Heart right ventricle (tissue), 16 donors: Measurements from ENCODE around the gene GALNT5. TPM values are rescaled to one million over a fixed set of nuclear protein-coding genes. Genes with fewer than 3 reads are reported as not detected.

Source experiments
- ATAC-seq, 8 donors: fragments of 200-7000 bp; cut with Tn5 transposase; one replicate each; pipeline ENCODE4 v1.9.1; 2020; ENCODE audit warnings: mild to moderate bottlenecking in 8 of 8, moderate library complexity in 8 of 8, moderate number of reproducible peaks in 1 of 8
- DNase-seq, 2 donors: peaks; one replicate each; pipeline ENCODE4 v3.0.0-alpha.2; 2020
- H3K27ac ChIP-seq, 10 donors: fragments of 200-600 bp; sonication (generic) in 2 of 10; one replicate each; pipeline versions ENCODE4 v1.5.0 to v1.8.0; 2020 to 2022; ENCODE audit warnings: mild to moderate bottlenecking in 3 of 10
- H3K27me3 ChIP-seq, 7 donors: fragments of 200-600 bp; one replicate each; pipeline ENCODE4 v1.8.0; 2021 to 2022; ENCODE audit warnings: mild to moderate bottlenecking in 2 of 7
- H3K36me3 ChIP-seq, 9 donors: fragments of 200-600 bp; sonication (generic) in 1 of 9; one replicate each; pipeline versions ENCODE4 v1.5.0 to v1.8.0; 2020 to 2022; ENCODE audit warnings: mild to moderate bottlenecking in 2 of 9
- H3K4me1 ChIP-seq, 9 donors: fragments of 200-600 bp; sonication (generic) in 1 of 9; one replicate each; pipeline versions ENCODE4 v1.5.0 to v1.8.0; 2020 to 2022; ENCODE audit warnings: mild to moderate bottlenecking in 4 of 9
- H3K4me3 ChIP-seq, 10 donors: fragments of 200-600 bp; sonication (generic) in 2 of 10; one replicate each; pipeline versions ENCODE4 v1.5.0 to v1.8.0; 2020 to 2022; ENCODE audit warnings: mild to moderate bottlenecking in 7 of 10, moderate library complexity in 2 of 10
- H3K9me3 ChIP-seq, 11 donors: fragments of 200-600 bp in 10 of 11; sonication (generic) in 2 of 11; one replicate each; pipeline versions ENCODE4 v1.5.0 to v1.8.0; 2013 to 2022; ENCODE audit warnings: mild to moderate bottlenecking in 2 of 11, control low read depth in 1 of 11, moderate library complexity in 1 of 11
- WGBS, 2 donors: extraction: QIAGEN DNeasy Blood & Tissue Kit; methylation state at CpG; one replicate each; pipeline ENCODE4 v1.1.7; 2013; ENCODE audit warnings: inconsistent platforms in 1 of 2; 5-methylcytosine and 5-hydroxymethylcytosine counted together
- intact Hi-C, 10 donors: fragments of 100-400 bp; cut with DNase I; formaldehyde crosslinking; loops; one replicate each; pipeline versions ENCODE4 v1.11.1 to v1.14.2; 2022
- polyA plus RNA-seq, 2 donors: library from polyadenylated mRNA; stranded (reverse); fragments of 200-250 nt; gene quantifications; one replicate each; pipeline ENCODE4 v1.2.3, GENCODE V29; 2013
- total RNA-seq, 10 donors: library from RNA; stranded (reverse); fragmentation: NEBNext Ultra II Directional in 3 of 10; extraction: Animal tissue kit (Norgen Biotek cat#: 25700) in 3 of 10; gene quantifications; one replicate each; pipeline versions ENCODE4 v1.2.1 to v1.2.4, GENCODE V29; 2021 to 2023
- TF ChIP-seq, protein P1 (sequence below), 9 donors: fragments of 200-600 bp; sonication (generic) in 2 of 9; IDR thresholded peaks; one replicate each; pipeline versions ENCODE4 v1.5.0 to v1.8.0; 2021 to 2022; ENCODE audit warnings: antibody characterized with exemption in 9 of 9, mild to moderate bottlenecking in 5 of 9, moderate library complexity in 1 of 9
- donor health status: Arrhythmogenic right ventricular cardiomyopathy.
- donor health status: ischemic (EF 13 %, LVEDD 7.1; RV severe dilation, severe dysfunction).
- donor health status: healthy with polysubstance abuse.
- donor health status: DM: no; HTN: yes; CAD: no.
- donor health status: DM: no; HTN: no; CAD: no.
- donor health status: ischemic (EF 25% LVEDD 6.9; RV normal size, moderate dysfunction).
- donor health status: ischemic (EF 25% LVEDD 5.7; RV mildly dilated, moderate dysfunction).
- donor health status: healthy.
- donor health status: DM: yes; HTN: yes; CAD: no.
- donor health status: Ischemic cardiomyopathy.
- donor health status: ischemic (EF 35%, LVEDD 5.7; RV mildly dilated, moderate dysfunction).
- donor health status: nonischemic (EF 11% LVEDD 7.7; RV severe dilation, severe dysfunction).
- donor health status: DM: yes; HTN: yes; CAD: no.
- donor health status: PGD.
- donor health status: ischemic (EF 29% LVEDD 5.4; RV normal size, mild dysfunction).
- donor health status: nonischemic (EF 23%, LVEDD 6.1; RV moderate dilation, normal function).

The GALNT5 gene
- total and polyA plus RNA-seq, 12 donors = 0.06 to 0.74 (median 0.23) TPM; not detected in 1

DNA sequence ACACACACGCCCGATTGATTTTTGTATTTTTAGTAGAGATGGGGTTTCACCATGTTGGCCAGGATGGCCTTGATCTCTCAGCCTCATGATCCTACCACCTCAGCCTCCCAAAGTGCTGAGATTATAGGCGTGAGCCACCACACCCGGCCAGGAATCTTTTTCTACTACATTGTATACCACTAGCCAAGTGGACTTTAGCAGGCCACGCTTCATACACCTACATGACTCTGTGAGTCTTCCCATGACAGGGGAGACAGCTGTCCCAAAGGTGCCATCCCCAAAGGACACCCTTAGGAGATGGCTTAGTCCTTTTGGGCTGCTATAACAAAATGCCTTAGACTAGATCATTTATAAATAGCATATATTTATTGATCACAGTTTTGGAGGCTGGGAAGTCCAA, 35.3 kb downstream of the GALNT5 start:
- H3K36me3 ChIP-seq = no peaks in the 10 kb centered on the region
- 89 to 91% methylated on average over 5 of the region's 5 CpGs for WGBS, 2 donors

DNA sequence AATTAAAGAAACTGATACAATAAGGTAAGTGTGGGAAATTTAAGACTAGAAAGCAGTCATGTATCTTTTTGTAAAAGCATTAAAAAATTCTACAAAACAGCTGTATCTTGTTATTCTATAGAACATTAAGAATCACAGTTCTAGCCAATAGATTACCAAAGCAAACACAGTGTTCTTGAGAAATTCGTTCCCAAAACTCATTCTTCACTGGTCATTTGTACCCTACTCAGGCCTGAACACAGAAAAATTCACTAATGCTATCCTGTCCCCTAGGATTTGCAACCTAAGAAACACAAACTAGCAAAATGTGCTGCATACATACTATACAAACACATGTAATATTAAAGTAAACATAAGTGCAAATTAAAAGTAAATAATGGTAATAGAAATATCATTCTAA, 39.0 kb downstream of the GALNT5 start:
- TF ChIP-seq, protein P1, sequence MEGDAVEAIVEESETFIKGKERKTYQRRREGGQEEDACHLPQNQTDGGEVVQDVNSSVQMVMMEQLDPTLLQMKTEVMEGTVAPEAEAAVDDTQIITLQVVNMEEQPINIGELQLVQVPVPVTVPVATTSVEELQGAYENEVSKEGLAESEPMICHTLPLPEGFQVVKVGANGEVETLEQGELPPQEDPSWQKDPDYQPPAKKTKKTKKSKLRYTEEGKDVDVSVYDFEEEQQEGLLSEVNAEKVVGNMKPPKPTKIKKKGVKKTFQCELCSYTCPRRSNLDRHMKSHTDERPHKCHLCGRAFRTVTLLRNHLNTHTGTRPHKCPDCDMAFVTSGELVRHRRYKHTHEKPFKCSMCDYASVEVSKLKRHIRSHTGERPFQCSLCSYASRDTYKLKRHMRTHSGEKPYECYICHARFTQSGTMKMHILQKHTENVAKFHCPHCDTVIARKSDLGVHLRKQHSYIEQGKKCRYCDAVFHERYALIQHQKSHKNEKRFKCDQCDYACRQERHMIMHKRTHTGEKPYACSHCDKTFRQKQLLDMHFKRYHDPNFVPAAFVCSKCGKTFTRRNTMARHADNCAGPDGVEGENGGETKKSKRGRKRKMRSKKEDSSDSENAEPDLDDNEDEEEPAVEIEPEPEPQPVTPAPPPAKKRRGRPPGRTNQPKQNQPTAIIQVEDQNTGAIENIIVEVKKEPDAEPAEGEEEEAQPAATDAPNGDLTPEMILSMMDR (IDR thresholded peaks at IDR 0.05) = no peak
- DNase-seq (no peak), ATAC-seq (no peak)
- Histone ChIP-seq H3K9me3 (no peaks in the 10 kb centered on the region), H3K4me1 (no peaks in the 10 kb centered on the region), H3K27me3 (no peaks in the 10 kb centered on the region), H3K36me3 (no peaks in the 10 kb centered on the region), H3K27ac (no peak overlapping the region), H3K4me3 (no peak overlapping the region)
- intact Hi-C loops = no loop called here
- WGBS, 2 donors = 38 to 67% methylated on average over 1 of the region's 1 CpG

More for the DNA sequence above, 35.3 kb downstream of the GALNT5 start:
- ATAC-seq = no peak
- Histone ChIP-seq H3K27ac (no peak overlapping the region), H3K4me1 (no peaks in the 10 kb centered on the region), H3K4me3 (no peak overlapping the region), H3K27me3 (no peaks in the 10 kb centered on the region), H3K9me3 (no peaks in the 10 kb centered on the region)
- intact Hi-C loops = no loop called here
- DNase-seq = no peak
- TF ChIP-seq, protein P1 (IDR thresholded peaks at IDR 0.05) = no peak

DNA sequence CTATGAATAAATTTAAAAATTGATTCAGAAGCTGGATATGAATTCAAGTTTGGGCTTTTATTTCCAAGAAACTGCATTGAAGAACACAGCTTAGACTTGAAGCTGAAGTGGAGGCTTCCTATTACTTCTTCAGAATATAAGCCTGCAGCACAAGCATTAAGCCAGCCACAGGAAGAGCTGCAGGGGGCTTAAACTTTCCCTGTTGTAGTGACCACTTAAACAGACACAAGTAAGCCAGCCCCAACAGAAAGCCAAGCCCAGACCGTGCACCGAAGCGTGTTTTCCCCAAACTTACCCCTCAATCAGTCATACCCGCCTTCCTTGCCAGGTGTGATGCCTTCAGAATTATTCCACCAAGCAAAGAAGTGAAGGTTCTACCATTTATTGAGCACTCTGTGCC, 39.5 kb downstream of the GALNT5 start:
- ATAC-seq (no peak), DNase-seq (no peak)
- TF ChIP-seq, protein P1 (IDR thresholded peaks at IDR 0.05) = no peak
- no peaks in the 10 kb centered on the region for H3K4me1 ChIP-seq
- no peak overlapping the region for H3K27ac ChIP-seq
- no peaks in the 10 kb centered on the region for H3K9me3 ChIP-seq
- H3K4me3 ChIP-seq = no peak overlapping the region
- intact Hi-C loops = no loop called here
- 91 to 92% methylated on average over 4 of the region's 4 CpGs for WGBS, 2 donors
- H3K36me3 ChIP-seq = no peaks in the 10 kb centered on the region
- no peaks in the 10 kb centered on the region for H3K27me3 ChIP-seq

DNA sequence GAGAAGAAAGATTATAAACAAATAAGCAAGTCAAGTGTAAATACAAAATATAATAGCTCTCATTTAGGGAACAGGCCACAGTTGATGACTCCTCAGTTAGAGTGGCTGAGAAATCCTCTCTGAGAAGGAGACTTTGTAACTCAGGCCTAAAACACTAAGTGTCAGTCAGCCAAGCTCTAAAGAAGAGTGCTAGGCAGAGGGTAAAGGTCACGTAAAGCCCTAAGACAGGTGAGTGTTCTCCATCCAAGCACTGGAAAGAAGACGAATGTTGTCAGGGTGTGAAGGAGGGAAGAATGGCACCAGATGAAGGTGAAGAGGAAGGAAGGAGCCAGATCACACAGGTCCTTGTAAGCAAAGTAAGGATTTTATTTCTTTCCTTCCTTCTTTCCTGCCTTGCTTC, 43.8 kb downstream of the GALNT5 start:
- peaks cover 0 to 18% (median 9%) of the 10 kb centered on the region in 7 donors for H3K27me3 ChIP-seq
- 72 to 76% methylated on average over 2 of the region's 2 CpGs for WGBS, 2 donors
- ATAC-seq = no peak
- TF ChIP-seq, protein P1 (IDR thresholded peaks at IDR 0.05) = no peak
- intact Hi-C loops = loop anchor here in 8 of 10 donors (5.0 to 10.0 kb wide), 5 partner anchors 193 to 713 kb away; no protein-coding TSS in a partner anchor
- no peak overlapping the region for H3K4me3 ChIP-seq
- no peaks in the 10 kb centered on the region for H3K9me3 ChIP-seq
- no peaks in the 10 kb centered on the region for H3K36me3 ChIP-seq
- no peak overlapping the region for H3K27ac ChIP-seq
- no peaks in the 10 kb centered on the region for H3K4me1 ChIP-seq
- DNase-seq = no peak
